Ectodermal cell (in vitro differentiated cells): Measurements from ENCODE around the gene CCDC88C.

Source experiments
- H3K27ac ChIP-seq: 2 replicates; pipeline ENCODE4 v1.7.0; 2013; ENCODE audit warnings: mild to moderate bottlenecking, low read depth, low read length; ENCODE audit not compliant: insufficient read depth, poor library complexity, severe bottlenecking
- H3K27me3 ChIP-seq: 2 replicates; pipeline ENCODE4 v1.7.0; 2013; ENCODE audit warnings: mild to moderate bottlenecking, low read length; ENCODE audit not compliant: insufficient read depth, control insufficient read depth, poor library complexity, severe bottlenecking
- H3K36me3 ChIP-seq: one replicate; pipeline ENCODE4 v1.7.0; 2013; ENCODE audit warnings: low read length; ENCODE audit not compliant: control insufficient read depth, insufficient read depth
- H3K4me1 ChIP-seq: one replicate; pipeline ENCODE4 v1.7.0; 2013; ENCODE audit warnings: low read length; ENCODE audit not compliant: control insufficient read depth, insufficient read depth
- H3K4me3 ChIP-seq: 2 replicates; pipeline ENCODE4 v1.7.0; 2013; ENCODE audit warnings: low read depth, low read length, control low read depth; ENCODE audit not compliant: insufficient read depth
- H3K9me3 ChIP-seq: 2 replicates; pipeline ENCODE4 v1.7.0; 2013; ENCODE audit warnings: mild to moderate bottlenecking, low read length, moderate library complexity; ENCODE audit not compliant: control insufficient read depth
- WGBS, 2 experiments: methylation state at CpG; one replicate each; pipeline ENCODE4 v1.1.7; 2013; ENCODE audit warnings: missing lambda C conversion rate in 2 of 2; 5-methylcytosine and 5-hydroxymethylcytosine counted together

Gene CCDC88C

GRCh38 chr14:91329486-91330014 lies 88.1 kb downstream of the CCDC88C start:
- Histone ChIP-seq H3K27me3 (no peaks in the 10 kb centered on the region), H3K9me3 (no peaks in the 10 kb centered on the region), H3K36me3 (peaks cover 3% of the 10 kb centered on the region), H3K27ac (no peak overlapping the region), H3K4me1 (no peaks in the 10 kb centered on the region), H3K4me3 (no peak overlapping the region)
- 76 to 80% methylated on average over 3 of the region's 3 CpGs for WGBS, 2 experiments

GRCh38 chr14:91328313-91329050 lies 89.1 kb downstream of the CCDC88C start:
- Histone ChIP-seq H3K27me3 (no peaks in the 10 kb centered on the region), H3K4me3 (no peak overlapping the region), H3K36me3 (peaks cover 3% of the 10 kb centered on the region), H3K27ac (no peak overlapping the region), H3K4me1 (no peaks in the 10 kb centered on the region), H3K9me3 (no peaks in the 10 kb centered on the region)
- WGBS, 2 experiments = 93 to 94% methylated on average over 27 of the region's 27 CpGs

GRCh38 chr14:91327661-91328312 lies 89.8 kb downstream of the CCDC88C start:
- Histone ChIP-seq H3K36me3 (peaks cover 3% of the 10 kb centered on the region), H3K4me3 (no peak overlapping the region), H3K27ac (no peak overlapping the region), H3K27me3 (no peaks in the 10 kb centered on the region), H3K9me3 (no peaks in the 10 kb centered on the region), H3K4me1 (no peaks in the 10 kb centered on the region)
- 88 to 89% methylated on average over 10 of the region's 10 CpGs for WGBS, 2 experiments

- no peak overlapping the region for H3K4me3 ChIP-seq
- H3K27me3 ChIP-seq = no peaks in the 10 kb centered on the region
- no peak overlapping the region for H3K27ac ChIP-seq
- no peaks in the 10 kb centered on the region for H3K9me3 ChIP-seq
- H3K4me1 ChIP-seq = no peaks in the 10 kb centered on the region
- H3K36me3 ChIP-seq = peaks cover 3% of the 10 kb centered on the region
- 93 to 94% methylated on average over 7 of the region's 7 CpGs for WGBS, 2 experiments
Observed at GRCh38 chr14:91327250-91327595, 90.4 kb downstream of the CCDC88C start.

GRCh38 chr14:91326514-91327249 lies 90.9 kb downstream of the CCDC88C start:
- H3K27me3 ChIP-seq = no peaks in the 10 kb centered on the region

GRCh38 chr14:91324606-91325575 lies 92.7 kb downstream of the CCDC88C start:
- no peaks in the 10 kb centered on the region for H3K9me3 ChIP-seq
- H3K4me1 ChIP-seq = no peaks in the 10 kb centered on the region
- H3K27me3 ChIP-seq = no peaks in the 10 kb centered on the region
- peaks cover 14% of the 10 kb centered on the region for H3K36me3 ChIP-seq
- WGBS, 2 experiments = 91 to 94% methylated on average over 20 of the region's 20 CpGs
- no peak overlapping the region for H3K27ac ChIP-seq
- H3K4me3 ChIP-seq = no peak overlapping the region

More at GRCh38 chr14:91326514-91327249, 90.9 kb downstream of the CCDC88C start:
- 93% methylated on average over 14 of the region's 14 CpGs for WGBS, 2 experiments
- H3K4me1 ChIP-seq = no peaks in the 10 kb centered on the region
- no peaks in the 10 kb centered on the region for H3K9me3 ChIP-seq
- peaks cover 3% of the 10 kb centered on the region for H3K36me3 ChIP-seq
- no peak overlapping the region for H3K4me3 ChIP-seq
- H3K27ac ChIP-seq = no peak overlapping the region

GRCh38 chr14:91323671-91324605 lies 93.7 kb downstream of the CCDC88C start:
- 82 to 84% methylated on average over 25 of the region's 25 CpGs for WGBS, 2 experiments
- no peak overlapping the region for H3K27ac ChIP-seq

GRCh38 chr14:91323031-91323430 lies 94.6 kb downstream of the CCDC88C start:
- Histone ChIP-seq H3K4me1 (no peaks in the 10 kb centered on the region), H3K4me3 (no peak overlapping the region), H3K36me3 (peaks cover 19% of the 10 kb centered on the region), H3K9me3 (no peaks in the 10 kb centered on the region), H3K27ac (no peak overlapping the region), H3K27me3 (no peaks in the 10 kb centered on the region)
- WGBS, 2 experiments = 92 to 93% methylated on average over 6 of the region's 6 CpGs

More at GRCh38 chr14:91323671-91324605, 93.7 kb downstream of the CCDC88C start:
- H3K36me3 ChIP-seq = peaks cover 17% of the 10 kb centered on the region
- no peaks in the 10 kb centered on the region for H3K9me3 ChIP-seq
- H3K27me3 ChIP-seq = no peaks in the 10 kb centered on the region
- H3K4me3 ChIP-seq = no peak overlapping the region
- no peaks in the 10 kb centered on the region for H3K4me1 ChIP-seq

- peaks cover 19% of the 10 kb centered on the region for H3K36me3 ChIP-seq
- WGBS, 2 experiments = 91 to 95% methylated on average over 6 of the region's 6 CpGs
- no peaks in the 10 kb centered on the region for H3K27me3 ChIP-seq
- H3K9me3 ChIP-seq = no peaks in the 10 kb centered on the region
- H3K4me1 ChIP-seq = no peaks in the 10 kb centered on the region
- no peak overlapping the region for H3K27ac ChIP-seq
- no peak overlapping the region for H3K4me3 ChIP-seq
Observed at GRCh38 chr14:91322623-91323022, 95.0 kb downstream of the CCDC88C start.
